Head of caudate nucleus (tissue), 42 donors: ENCODE measurements around the gene MOGAT1.
"Not testable (repeated sequence)": the region's sequence is repeated elsewhere in the genome, so short reads cannot be mapped to it uniquely, and the experiment has no call there.

Experiments
- DNase-seq, 42 donors: peaks; one replicate each; pipeline versions ENCODE4 v3.0.0 to v3.0.0-alpha.2; 2020 to 2021; ENCODE audit warnings: mixed read lengths in 7 of 42
- intact Hi-C: fragments of 100-400 bp; cut with DNase I; formaldehyde crosslinking; loops from one replicate; pipeline ENCODE4 v1.15.0; 2022

The MOGAT1 gene

GRCh38 chr2:222755593-222755992, 84.1 kb downstream of the MOGAT1 start:
- intact Hi-C loops = not testable (repeated sequence)

GRCh38 chr2:222756362-222756831, 84.9 kb downstream of the MOGAT1 start:
- intact Hi-C loops = no loop called here
- DNase-seq = no peak

More at GRCh38 chr2:222755593-222755992, 84.1 kb downstream of the MOGAT1 start:
- DNase-seq = not testable (repeated sequence)

GRCh38 chr2:222756951-222757650, 85.6 kb downstream of the MOGAT1 start:
- DNase-seq = no peak
- intact Hi-C loops = no loop called here
